C4-2B (cell line): ENCODE results near the gene TRAF3IP3.

Source experiments
- H3K27ac ChIP-seq: fragments of 450-650 bp; 2 replicates; pipeline ENCODE4 v1.5.1; 2017
- ZFX ChIP-seq: fragments of 450-650 bp; IDR thresholded peaks from 2 replicates; pipeline ENCODE4 v1.6.1; 2017
- TF ChIP-seq, protein P1 (sequence below): fragments of 450-650 bp; conservative IDR thresholded peaks from 2 replicates; pipeline ENCODE4 v1.5.1; 2017; ENCODE audit warnings: mild to moderate bottlenecking

TRAF3IP3 gene

DNA sequence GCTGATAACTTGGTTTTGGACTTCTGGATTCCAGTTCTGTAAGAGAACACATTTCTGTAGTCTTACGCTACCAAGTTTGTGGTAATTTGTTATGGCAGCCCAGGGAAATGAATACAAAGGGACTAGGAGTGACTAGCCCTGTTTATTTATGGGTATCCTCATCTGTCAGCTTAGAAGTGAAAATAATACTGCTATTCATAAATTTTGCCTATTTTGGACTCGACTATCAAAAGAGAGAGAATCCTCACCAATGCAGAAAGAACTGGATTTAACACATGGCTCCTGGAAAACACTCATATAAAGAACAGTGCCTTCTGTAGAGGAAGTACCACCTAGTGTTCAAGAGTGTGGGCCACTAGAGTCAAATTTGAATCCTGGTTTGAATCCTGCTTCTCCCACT lies 28.6 kb upstream of the TRAF3IP3 start:
- H3K27ac ChIP-seq, result no peak overlapping the region
- TF ChIP-seq ZFX, result no peak
- TF ChIP-seq, protein P1, sequence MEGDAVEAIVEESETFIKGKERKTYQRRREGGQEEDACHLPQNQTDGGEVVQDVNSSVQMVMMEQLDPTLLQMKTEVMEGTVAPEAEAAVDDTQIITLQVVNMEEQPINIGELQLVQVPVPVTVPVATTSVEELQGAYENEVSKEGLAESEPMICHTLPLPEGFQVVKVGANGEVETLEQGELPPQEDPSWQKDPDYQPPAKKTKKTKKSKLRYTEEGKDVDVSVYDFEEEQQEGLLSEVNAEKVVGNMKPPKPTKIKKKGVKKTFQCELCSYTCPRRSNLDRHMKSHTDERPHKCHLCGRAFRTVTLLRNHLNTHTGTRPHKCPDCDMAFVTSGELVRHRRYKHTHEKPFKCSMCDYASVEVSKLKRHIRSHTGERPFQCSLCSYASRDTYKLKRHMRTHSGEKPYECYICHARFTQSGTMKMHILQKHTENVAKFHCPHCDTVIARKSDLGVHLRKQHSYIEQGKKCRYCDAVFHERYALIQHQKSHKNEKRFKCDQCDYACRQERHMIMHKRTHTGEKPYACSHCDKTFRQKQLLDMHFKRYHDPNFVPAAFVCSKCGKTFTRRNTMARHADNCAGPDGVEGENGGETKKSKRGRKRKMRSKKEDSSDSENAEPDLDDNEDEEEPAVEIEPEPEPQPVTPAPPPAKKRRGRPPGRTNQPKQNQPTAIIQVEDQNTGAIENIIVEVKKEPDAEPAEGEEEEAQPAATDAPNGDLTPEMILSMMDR, result no peak

DNA sequence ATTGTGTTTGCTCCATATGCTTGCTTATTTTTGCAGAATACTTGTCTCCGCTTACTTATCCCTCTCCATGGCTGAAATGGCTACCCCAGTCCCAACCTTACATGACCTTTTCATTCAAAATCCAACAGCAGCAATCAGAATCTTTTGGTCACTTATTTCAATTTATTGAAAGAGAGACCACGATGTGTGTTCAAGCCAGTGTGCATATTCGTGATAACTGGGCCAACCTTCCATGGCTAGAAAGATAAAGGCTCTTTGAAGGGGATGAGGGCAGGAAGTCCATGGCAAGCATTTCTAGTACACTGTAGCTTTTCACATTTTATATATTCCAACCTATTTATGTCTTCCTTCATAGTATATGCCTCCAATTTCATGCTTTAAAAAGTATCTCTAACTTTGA lies 28.1 kb upstream of the TRAF3IP3 start:
- no peak for TF ChIP-seq ZFX
- H3K27ac ChIP-seq, result no peak overlapping the region

DNA sequence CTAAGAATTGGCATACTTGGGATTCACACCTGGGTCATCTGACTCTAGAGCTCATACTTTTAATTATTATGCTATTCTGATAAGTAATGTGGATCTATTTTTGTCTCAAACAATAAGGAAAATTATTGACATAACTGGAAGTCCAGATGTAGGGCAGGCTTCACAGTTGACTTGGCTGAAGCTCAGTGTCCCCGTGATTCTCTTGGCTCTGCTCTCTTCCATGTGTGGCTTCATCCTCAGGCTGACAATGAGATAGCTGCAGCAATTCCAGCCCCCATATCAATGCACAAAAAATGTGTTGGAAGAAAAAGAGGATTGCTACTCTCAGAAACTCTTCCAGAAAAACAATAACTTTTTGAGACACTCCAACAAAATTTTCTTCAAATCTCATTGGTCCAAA lies 27.4 kb upstream of the TRAF3IP3 start:
- H3K27ac ChIP-seq, result no peak overlapping the region
- TF ChIP-seq, protein P1, result no peak
- no peak for TF ChIP-seq ZFX

DNA sequence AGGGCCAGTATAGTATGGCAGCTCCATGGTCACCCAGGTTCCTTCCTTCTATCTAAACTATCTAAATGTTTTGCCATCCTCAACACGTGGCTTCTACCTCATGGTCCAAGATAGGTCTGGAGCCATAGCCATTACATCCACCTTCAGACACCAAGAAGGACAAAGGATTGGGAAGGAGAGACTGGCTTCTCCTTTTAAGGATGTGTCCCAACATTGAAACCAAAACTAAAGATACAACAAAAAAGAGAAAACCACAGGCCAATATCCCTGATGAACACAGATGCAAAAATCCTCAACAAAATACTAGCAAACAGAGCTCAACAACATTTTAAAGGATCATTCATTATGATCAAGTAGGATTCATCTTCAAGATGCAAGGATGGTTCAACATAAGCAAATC lies 26.4 kb upstream of the TRAF3IP3 start:
- TF ChIP-seq, protein P1, result no peak
- no peak for TF ChIP-seq ZFX
- H3K27ac ChIP-seq, result no peak overlapping the region

DNA sequence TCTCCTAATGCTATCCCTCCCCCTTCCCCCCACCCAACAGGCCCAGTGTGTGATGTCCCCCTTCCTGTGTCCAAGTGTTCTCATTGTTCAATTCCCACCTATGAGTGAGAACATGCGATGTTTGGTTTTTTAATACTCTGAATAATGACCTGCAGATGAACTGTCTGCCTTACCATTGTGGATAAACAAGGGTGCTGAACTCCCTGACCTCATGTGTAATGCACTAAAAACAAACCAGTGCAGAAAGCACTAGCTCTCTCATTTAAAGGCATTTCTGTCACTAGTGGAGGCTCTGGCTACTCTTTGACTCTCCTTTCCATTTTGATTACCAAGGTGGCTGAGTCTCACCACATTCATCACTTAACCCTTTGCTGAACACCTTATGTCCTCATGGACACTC lies 23.1 kb upstream of the TRAF3IP3 start:
- TF ChIP-seq, protein P1, result no peak
- TF ChIP-seq ZFX, result no peak
- H3K27ac ChIP-seq, result no peak overlapping the region

DNA sequence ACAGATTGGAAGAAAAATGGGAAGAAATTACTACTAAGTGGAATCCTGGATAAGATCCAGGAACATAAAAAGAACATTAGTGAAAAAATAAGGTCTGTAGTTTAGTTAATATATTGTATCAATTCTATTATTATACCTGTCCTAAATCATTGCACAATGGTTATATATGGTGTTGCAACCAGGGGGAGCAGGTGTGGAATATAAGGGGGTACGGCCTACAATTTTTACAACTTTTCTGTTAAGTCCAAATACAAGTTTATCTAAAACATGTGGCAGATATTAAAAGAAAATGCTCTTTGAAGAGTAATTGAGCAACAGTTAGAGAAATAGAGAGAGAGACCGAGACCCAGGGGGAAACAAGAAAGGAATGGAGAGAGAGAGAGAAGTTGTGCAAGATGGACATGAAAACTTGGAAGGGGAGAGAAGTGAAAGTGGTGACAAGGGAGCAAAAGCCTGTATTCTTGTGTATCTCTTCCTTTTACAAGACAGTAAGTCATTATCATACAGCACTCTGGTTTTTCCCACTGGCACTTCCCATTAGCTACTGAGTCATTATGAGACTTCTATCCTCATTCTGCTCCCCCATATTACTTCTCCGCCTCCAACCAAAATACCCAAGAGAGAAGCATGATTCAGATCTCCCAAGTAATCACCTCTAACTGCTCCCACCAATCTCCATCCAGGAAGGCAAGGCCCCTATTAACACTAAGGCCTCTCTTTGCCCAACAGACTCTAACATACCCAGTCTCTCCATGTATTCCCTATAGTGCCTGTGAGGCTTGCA lies 22.3 kb upstream of the TRAF3IP3 start:
- no peak overlapping the region for H3K27ac ChIP-seq
- TF ChIP-seq ZFX, result no peak
- TF ChIP-seq, protein P1, result no peak

DNA sequence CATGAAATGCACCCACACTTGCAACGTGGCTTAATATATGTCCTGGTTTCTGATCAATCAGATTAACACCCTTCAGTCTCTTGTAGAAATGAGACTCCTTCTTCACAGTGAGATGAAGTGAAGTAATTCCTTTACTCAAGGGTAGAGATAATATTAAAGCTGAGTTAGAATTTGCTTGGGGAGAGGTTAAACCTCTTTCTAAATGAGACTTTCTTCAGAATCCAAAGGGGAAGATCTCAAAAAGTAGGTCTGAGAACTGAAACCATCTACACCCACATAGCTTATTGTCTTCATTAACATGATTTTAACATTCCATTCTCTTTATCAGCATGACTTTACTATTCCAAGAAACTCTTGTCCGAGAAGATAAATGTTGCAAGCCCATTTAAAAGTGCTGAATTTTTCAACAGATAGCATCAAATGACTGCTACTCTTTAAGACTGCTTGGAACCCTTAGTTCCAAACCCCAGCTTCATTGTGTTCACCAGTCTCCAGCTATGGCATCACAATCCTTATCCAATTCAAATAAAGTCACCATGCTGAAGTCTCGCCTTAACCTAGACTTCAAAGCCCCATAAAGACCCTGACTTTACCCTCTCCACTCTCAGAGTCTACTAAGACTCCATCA lies 19.2 kb upstream of the TRAF3IP3 start:
- TF ChIP-seq ZFX, result no peak
- TF ChIP-seq, protein P1, result no peak
- no peak overlapping the region for H3K27ac ChIP-seq
